Myocyte (in vitro differentiated cells): ENCODE results near the gene DBF4B. TPM values are rescaled to one million over a fixed set of nuclear protein-coding genes. Genes with fewer than 3 reads are reported as not detected.

Experiments
- DNase-seq: peaks from one replicate; pipeline ENCODE4 v3.0.0-alpha.2; 2012; ENCODE audit warnings: low read depth
- total RNA-seq: library from RNA; depleted of rRNA; stranded (reverse); fragments of >200 nt; gene quantifications from 2 replicates; pipeline ENCODE4 v1.2.3, GENCODE V29; 2014

DBF4B gene
- total RNA-seq, 1 donor from 2014 or later = 2.4 TPM

GRCh38 chr17:44775838-44776621 lies 67.6 kb downstream of the DBF4B start:
- no peak for DNase-seq

- no peak for DNase-seq
These were observed 68.3 kb downstream of the DBF4B start for GRCh38 chr17:44776628-44777393.

GRCh38 chr17:44777394-44778348 lies 69.2 kb downstream of the DBF4B start:
- DNase-seq = no peak

GRCh38 chr17:44778656-44779210 lies 70.3 kb downstream of the DBF4B start:
- no peak for DNase-seq

- peak; percentile 81 for DNase-seq
These were observed 71.0 kb downstream of the DBF4B start for GRCh38 chr17:44779211-44780025.

GRCh38 chr17:44780161-44780560 lies 71.7 kb downstream of the DBF4B start:
- no peak for DNase-seq

GRCh38 chr17:44780845-44781480 lies 72.5 kb downstream of the DBF4B start:
- no peak for DNase-seq

GRCh38 chr17:44781551-44782325 lies 73.3 kb downstream of the DBF4B start:
- DNase-seq = no peak

GRCh38 chr17:44782326-44782850 lies 73.9 kb downstream of the DBF4B start:
- no peak for DNase-seq

GRCh38 chr17:44785921-44786320 lies 77.5 kb downstream of the DBF4B start:
- no peak for DNase-seq

GRCh38 chr17:44786551-44787081 lies 78.2 kb downstream of the DBF4B start:
- DNase-seq = peak; percentile 77

- DNase-seq = peak; percentile 71
These were observed 78.9 kb downstream of the DBF4B start for GRCh38 chr17:44787271-44787940.

- no peak for DNase-seq
These were observed 79.7 kb downstream of the DBF4B start for GRCh38 chr17:44788139-44788538.

GRCh38 chr17:44792276-44792675 lies 83.8 kb downstream of the DBF4B start:
- DNase-seq = no peak

- DNase-seq = peak; percentile 71
These were observed 85.7 kb downstream of the DBF4B start for GRCh38 chr17:44793885-44794842.

- DNase-seq = peak; percentile 59
These were observed 86.5 kb downstream of the DBF4B start for GRCh38 chr17:44794851-44795413.
